Spleen (tissue), 11 donors: ENCODE measurements around the gene OR6C76. TPM values are rescaled to one million over a fixed set of nuclear protein-coding genes. Genes with fewer than 3 reads are reported as not detected.
"Not testable (repeated sequence)": the region's sequence is repeated elsewhere in the genome, so short reads cannot be mapped to it uniquely, and the experiment has no call there.

Source experiments
- DNase-seq: peaks from one replicate; pipeline ENCODE4 v3.0.0-alpha.2; 2020
- H3K27ac ChIP-seq, 8 donors: fragments of 200-600 bp; sonication (generic) in 7 of 8; 1 replicate in 4 of 8; 2 replicates in 4 of 8; pipeline versions ENCODE4 v1.5.0 to v1.8.0; 2016 to 2021; ENCODE audit warnings: inconsistent platforms in 4 of 8, mild to moderate bottlenecking in 4 of 8, moderate library complexity in 1 of 8
- H3K27me3 ChIP-seq, 7 donors: fragments of 200-600 bp; sonication (generic) in 6 of 7; replicated peaks in 1 of 7; 1 replicate in 4 of 7; 2 replicates in 3 of 7; pipeline versions ENCODE4 v1.5.0 to v1.8.0; 2016 to 2021; ENCODE audit warnings: inconsistent platforms in 3 of 7, mild to moderate bottlenecking in 1 of 7
- H3K36me3 ChIP-seq, 6 donors: fragments of 200-600 bp; sonication (generic) in 5 of 6; 1 replicate in 4 of 6; 2 replicates in 2 of 6; pipeline versions ENCODE4 v1.5.0 to v1.8.0; 2016 to 2021; ENCODE audit warnings: inconsistent platforms in 2 of 6
- H3K4me1 ChIP-seq, 6 donors: fragments of 200-600 bp; sonication (generic) in 5 of 6; 1 replicate in 3 of 6; 2 replicates in 3 of 6; pipeline versions ENCODE4 v1.5.0 to v1.8.0; 2016 to 2021; ENCODE audit warnings: inconsistent platforms in 3 of 6
- H3K4me3 ChIP-seq, 8 donors: fragments of 200-600 bp; sonication (generic) in 7 of 8; 1 replicate in 4 of 8; 2 replicates in 4 of 8; pipeline versions ENCODE4 v1.5.0 to v1.8.0; 2016 to 2021; ENCODE audit warnings: inconsistent platforms in 4 of 8, mild to moderate bottlenecking in 4 of 8, moderate library complexity in 2 of 8
- H3K9me3 ChIP-seq, 8 donors: fragments of 200-600 bp; sonication (generic) in 7 of 8; 1 replicate in 4 of 8; 2 replicates in 4 of 8; pipeline versions ENCODE4 v1.5.0 to v1.8.0; 2016 to 2021; ENCODE audit warnings: inconsistent platforms in 4 of 8
- POLR2A ChIP-seq, 3 donors: fragments of 450-650 bp; IDR thresholded peaks; one replicate each; pipeline ENCODE4 v1.5.1; 2017; ENCODE audit warnings: antibody characterized with exemption in 3 of 3, mild to moderate bottlenecking in 1 of 3
- POLR2AphosphoS5 ChIP-seq, 3 donors: sonication (generic); formaldehyde crosslinking; IDR thresholded peaks; one replicate each; pipeline ENCODE4 v1.5.1; 2017; ENCODE audit warnings: antibody characterized with exemption in 3 of 3
- WGBS, 5 donors: extraction: QIAGEN DNeasy Blood & Tissue Kit in 3 of 5; methylation state at CpG; one replicate each; pipeline versions ENCODE4 v1.1.5 to v1.1.7; 2013 to 2018; 5-methylcytosine and 5-hydroxymethylcytosine counted together
- intact Hi-C: fragments of 100-400 bp; cut with DNase I; formaldehyde crosslinking; loops from one replicate; pipeline ENCODE4 v1.15.0; 2023; ENCODE audit warnings: low total_unique reads
- polyA plus RNA-seq, 3 donors: library from polyadenylated mRNA; stranded (reverse); fragments of 200-250 nt; gene quantifications; one replicate each; pipeline ENCODE4 v1.2.1, GENCODE V29; 2013
- total RNA-seq, 7 donors: library from RNA; depleted of rRNA in 3 of 7; stranded (reverse); fragments of >200 nt in 3 of 7; fragmentation: NEBNext Ultra II Directional in 4 of 7; extraction: Animal tissue kit (Norgen Biotek cat#: 25700) in 4 of 7; gene quantifications; one replicate each; pipeline versions ENCODE4 v1.1.0 to v1.2.1, GENCODE V29; 2016 to 2021
- TF ChIP-seq, protein P1 (sequence below), 11 experiments: fragments of 200-600 bp in 7 of 11; fragments of 450-650 bp in 4 of 11; sonication (generic) in 4 of 11; IDR thresholded peaks in 8 of 11; conservative IDR thresholded peaks in 3 of 11; 1 replicate in 7 of 11; 2 replicates in 4 of 11; pipeline versions ENCODE4 v1.4.0 to v1.8.0; 2016 to 2021; ENCODE audit warnings: antibody characterized with exemption in 11 of 11, inconsistent platforms in 4 of 11, mild to moderate bottlenecking in 1 of 11
- donor health status: healthy with polysubstance abuse.
- donor health status: DM: no; HTN: no; CAD: no; lungs with moderate emphysema.
- donor health status: DM: no; HTN: no; CAD: no.
- donor health status: Bipolar disorder and iron deficiency.
- donor health status: healthy.
- donor health status: DM: no; HTN: no; CAD: no.
- donor health status: DM: yes; HTN: yes; CAD: no.

OR6C76 gene
- total and polyA plus RNA-seq, 10 donors = not detected

DNA sequence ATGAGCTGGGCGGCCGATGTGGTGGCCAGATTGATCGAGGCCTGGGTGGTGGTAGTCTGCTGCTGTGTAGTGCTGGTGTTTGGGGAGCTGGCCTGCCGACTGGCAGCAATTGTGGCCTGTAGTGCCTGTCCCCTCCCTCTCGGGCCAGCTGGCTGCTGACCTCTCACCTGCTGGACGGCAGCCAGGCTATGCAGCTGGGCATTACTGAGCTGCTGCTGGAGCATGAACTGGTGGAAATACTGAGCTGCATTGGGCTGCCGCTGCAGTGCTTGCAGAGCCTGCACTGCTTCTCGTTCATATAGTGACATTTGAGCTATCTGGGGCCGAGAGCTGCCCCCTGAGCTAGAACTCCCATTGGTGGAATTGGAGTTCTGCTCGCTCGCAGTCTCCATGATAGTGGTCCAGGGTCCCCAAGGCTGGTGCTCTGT is 11.6 kb upstream of the OR6C76 start:
- H3K9me3 ChIP-seq, intact Hi-C loops, H3K27ac ChIP-seq, H3K4me1 ChIP-seq, H3K36me3 ChIP-seq: not testable (repeated sequence)
- Histone ChIP-seq H3K4me3 (peak overlapping the region in 1 of 8 donors; percentile 13), H3K27me3 (peaks cover 0 to 16% (median 0%) of the 10 kb centered on the region in 7 donors)
- WGBS, 5 donors = 40 to 74% (median 59%) methylated on average over 4 to 11 of the region's 11 CpGs
- TF ChIP-seq POLR2AphosphoS5 (IDR thresholded peaks at IDR 0.05) = peak in 2 of 3 donors; percentile 7 to 13
- DNase-seq = peak; percentile 35

DNA sequence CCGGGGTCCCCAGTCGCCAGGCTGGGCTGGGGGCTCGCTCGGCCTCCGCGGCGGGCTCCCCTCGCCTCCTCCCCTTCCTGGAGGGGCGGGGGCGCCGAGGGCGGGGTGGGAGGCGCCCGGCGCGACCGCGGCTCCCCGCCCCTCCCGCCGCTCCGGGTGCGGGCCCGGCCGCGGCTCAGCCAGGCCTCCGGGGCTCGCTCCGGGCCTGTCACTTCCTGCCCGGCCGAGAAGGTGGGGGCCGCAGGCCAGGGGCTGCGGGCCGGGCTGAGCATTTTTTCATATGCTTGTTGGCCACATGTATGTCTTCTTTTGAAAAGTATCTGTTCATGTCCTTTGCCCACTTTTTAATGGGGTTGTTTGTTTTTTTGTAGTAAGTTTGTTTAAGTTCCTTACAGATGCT is 11.2 kb upstream of the OR6C76 start:
- intact Hi-C loops, H3K9me3 ChIP-seq, H3K36me3 ChIP-seq, H3K4me1 ChIP-seq, DNase-seq, H3K27ac ChIP-seq: not testable (repeated sequence)
- Histone ChIP-seq H3K4me3 (peak overlapping the region in 1 of 8 donors; percentile 13), H3K27me3 (peaks cover 0 to 20% (median 0%) of the 10 kb centered on the region in 7 donors)
- WGBS, 5 donors = 3 to 16% (median 9%) methylated on average over 4 to 11 of the region's 34 CpGs

DNA sequence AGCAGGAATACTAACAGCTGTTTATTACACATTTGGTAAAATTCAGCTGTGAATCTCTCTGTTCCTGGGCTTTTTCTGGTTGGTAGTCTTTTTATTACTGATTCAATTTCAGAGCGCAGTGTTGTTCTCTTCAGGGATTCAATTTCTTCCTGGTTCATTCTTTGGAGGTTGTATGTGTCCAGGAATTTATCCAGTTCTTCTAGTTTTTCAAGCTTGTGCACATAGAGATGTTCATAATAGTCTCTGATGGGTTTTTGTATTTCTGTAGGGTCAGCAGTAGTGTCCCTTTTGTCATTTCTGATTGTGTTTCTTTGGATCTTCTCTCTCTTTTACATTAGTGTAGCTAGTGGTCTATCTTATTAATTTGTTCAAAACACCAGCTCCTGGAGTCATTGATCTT is 9.1 kb upstream of the OR6C76 start:
- no peak for DNase-seq
- no peak overlapping the region for H3K4me3 ChIP-seq
- TF ChIP-seq, protein P1, sequence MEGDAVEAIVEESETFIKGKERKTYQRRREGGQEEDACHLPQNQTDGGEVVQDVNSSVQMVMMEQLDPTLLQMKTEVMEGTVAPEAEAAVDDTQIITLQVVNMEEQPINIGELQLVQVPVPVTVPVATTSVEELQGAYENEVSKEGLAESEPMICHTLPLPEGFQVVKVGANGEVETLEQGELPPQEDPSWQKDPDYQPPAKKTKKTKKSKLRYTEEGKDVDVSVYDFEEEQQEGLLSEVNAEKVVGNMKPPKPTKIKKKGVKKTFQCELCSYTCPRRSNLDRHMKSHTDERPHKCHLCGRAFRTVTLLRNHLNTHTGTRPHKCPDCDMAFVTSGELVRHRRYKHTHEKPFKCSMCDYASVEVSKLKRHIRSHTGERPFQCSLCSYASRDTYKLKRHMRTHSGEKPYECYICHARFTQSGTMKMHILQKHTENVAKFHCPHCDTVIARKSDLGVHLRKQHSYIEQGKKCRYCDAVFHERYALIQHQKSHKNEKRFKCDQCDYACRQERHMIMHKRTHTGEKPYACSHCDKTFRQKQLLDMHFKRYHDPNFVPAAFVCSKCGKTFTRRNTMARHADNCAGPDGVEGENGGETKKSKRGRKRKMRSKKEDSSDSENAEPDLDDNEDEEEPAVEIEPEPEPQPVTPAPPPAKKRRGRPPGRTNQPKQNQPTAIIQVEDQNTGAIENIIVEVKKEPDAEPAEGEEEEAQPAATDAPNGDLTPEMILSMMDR (IDR thresholded peaks at IDR 0.05 in 8 of 11, conservative IDR thresholded peaks at IDR 0.05 in 3 of 11) = no peak
- no peak for TF ChIP-seq POLR2AphosphoS5 (IDR thresholded peaks at IDR 0.05)
- no peak for TF ChIP-seq POLR2A (IDR thresholded peaks at IDR 0.05)
- H3K4me1 ChIP-seq = peaks cover 0 to 8% (median 0%) of the 10 kb centered on the region in 6 donors
- no peaks in the 10 kb centered on the region for H3K9me3 ChIP-seq
- intact Hi-C loops = no loop called here
- H3K27me3 ChIP-seq = peaks cover 0 to 30% (median 0%) of the 10 kb centered on the region in 7 donors
- H3K27ac ChIP-seq = no peak overlapping the region
- WGBS, 5 donors = 51 to 97% (median 96%) methylated on average over 1 of the region's 1 CpG
- no peaks in the 10 kb centered on the region for H3K36me3 ChIP-seq

DNA sequence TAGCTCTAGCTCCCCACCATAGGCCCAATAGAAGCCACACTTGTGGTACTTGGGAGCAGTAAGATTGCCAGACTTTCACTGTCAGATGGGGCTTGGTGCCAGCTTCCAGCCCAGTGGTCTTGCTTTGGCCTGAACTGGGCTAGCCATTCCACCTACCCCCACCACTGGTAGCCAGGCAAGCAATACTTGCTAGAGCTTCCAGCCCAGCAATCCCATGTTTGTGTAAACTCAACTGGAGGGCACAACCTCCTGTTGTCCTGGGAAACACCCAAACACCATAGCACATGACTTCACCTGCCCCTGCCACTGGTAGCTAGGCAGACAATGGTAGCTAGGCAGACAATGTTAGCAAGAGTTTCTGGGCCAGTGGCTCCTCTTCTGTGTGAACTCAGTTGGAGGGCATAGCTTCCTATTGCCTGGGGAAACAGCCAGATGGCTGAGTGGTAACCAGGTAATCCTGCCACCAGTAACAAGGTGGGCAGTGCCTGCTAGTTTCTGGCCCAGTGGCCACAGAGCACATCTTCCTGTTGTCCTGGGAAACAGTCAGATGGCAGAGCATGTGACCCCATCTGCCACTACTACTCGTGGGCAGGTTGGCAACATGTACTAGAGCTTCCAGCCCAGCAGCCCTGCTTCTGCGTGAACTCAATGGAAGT is 5.6 kb upstream of the OR6C76 start:
- intact Hi-C loops = no loop called here
- TF ChIP-seq POLR2AphosphoS5 (IDR thresholded peaks at IDR 0.05) (no peak), POLR2A (IDR thresholded peaks at IDR 0.05) (no peak)
- TF ChIP-seq, protein P1 (IDR thresholded peaks at IDR 0.05 in 8 of 11, conservative IDR thresholded peaks at IDR 0.05 in 3 of 11) = no peak
- Histone ChIP-seq H3K4me3 (no peak overlapping the region), H3K4me1 (peaks cover 0 to 4% (median 0%) of the 10 kb centered on the region in 6 donors), H3K9me3 (no peaks in the 10 kb centered on the region), H3K36me3 (no peaks in the 10 kb centered on the region), H3K27me3 (peaks cover 0 to 28% (median 0%) of the 10 kb centered on the region in 7 donors), H3K27ac (no peak overlapping the region)
- peak; percentile 48 for DNase-seq
- 72 to 93% (median 82%) methylated on average over 2 of the region's 2 CpGs for WGBS, 5 donors

DNA sequence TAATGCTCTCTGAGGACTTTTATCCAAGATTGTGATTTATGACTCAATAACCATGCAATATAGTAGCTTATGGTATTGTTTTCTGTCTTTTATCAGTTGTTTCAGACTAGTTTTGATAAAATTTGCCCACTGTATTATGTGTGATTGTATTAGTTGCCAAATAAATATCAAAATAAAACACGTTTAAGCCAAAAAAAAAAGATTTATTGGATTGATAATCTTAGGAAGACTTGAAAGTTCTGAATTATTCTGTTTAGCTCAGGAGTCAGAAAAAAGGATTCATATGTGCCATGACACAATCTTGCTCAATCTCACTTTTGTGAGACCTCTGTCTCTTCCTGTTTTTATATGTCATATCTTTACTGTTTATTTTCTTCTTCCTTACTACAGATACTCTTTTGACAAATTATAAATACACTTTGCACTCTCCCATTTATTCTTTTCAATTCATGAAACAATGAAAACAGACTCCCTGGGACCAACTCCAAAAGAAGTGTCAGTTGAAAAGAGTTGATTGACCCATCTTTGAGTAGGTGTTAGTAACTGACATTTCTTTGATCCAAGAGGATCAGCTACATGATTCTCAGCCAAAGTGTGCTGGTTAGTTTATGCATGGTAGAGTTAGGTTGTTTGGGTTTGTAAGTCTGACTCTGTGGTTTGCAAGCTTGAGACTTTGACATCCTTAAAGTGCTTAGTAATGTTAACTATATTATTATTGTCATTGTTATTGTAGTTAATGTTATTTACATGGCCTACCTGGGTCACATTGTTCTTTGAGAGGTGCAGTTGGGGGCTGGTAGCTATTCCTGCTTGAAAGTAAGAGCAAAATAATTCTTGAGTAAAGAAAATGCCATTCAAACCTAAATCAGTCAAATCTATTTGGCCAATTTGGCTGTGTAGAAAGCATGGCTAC is 2.5 kb downstream of the OR6C76 start:
- Histone ChIP-seq H3K36me3 (no peaks in the 10 kb centered on the region), H3K27me3 (no peaks in the 10 kb centered on the region), H3K4me3 (no peak overlapping the region), H3K27ac (no peak overlapping the region), H3K4me1 (no peaks in the 10 kb centered on the region), H3K9me3 (no peaks in the 10 kb centered on the region)
- WGBS, 5 donors = 37 to 51% (median 49%) methylated on average over 1 of the region's 1 CpG
- intact Hi-C loops = no loop called here
- TF ChIP-seq, protein P1 (IDR thresholded peaks at IDR 0.05 in 8 of 11, conservative IDR thresholded peaks at IDR 0.05 in 3 of 11) = no peak
- TF ChIP-seq POLR2A (IDR thresholded peaks at IDR 0.05) = no peak
- TF ChIP-seq POLR2AphosphoS5 (IDR thresholded peaks at IDR 0.05) = no peak
- no peak for DNase-seq

DNA sequence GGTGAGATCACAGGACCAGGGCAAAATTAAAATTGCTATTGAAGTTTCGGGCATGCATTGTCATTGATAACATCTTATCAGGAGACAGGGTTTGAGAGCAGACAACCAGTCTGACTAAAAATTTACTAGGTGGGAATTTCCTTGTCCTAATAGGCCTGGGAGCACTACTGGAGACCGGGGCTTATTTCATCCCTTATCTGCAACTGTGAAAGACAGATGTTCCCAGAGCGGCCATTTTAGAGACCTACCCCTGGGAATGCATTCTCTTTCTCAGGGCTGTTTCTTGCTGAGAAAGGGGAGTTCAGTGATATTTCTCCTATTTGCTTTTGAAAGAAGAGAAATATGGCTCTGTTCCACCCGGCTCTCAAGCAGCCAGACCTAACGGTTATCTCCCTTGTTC is 15.2 kb downstream of the OR6C76 start:
- H3K4me1 ChIP-seq, H3K36me3 ChIP-seq, H3K4me3 ChIP-seq, H3K27ac ChIP-seq, intact Hi-C loops, DNase-seq, H3K27me3 ChIP-seq: not testable (repeated sequence)
- peaks cover 0 to 30% (median 16%) of the 10 kb centered on the region in 8 donors for H3K9me3 ChIP-seq
- 81 to 94% (median 85%) methylated on average over 5 of the region's 5 CpGs for WGBS, 5 donors
